Stimulated activated CD4-positive, alpha-beta T cell treated with anti-CD3 and anti-CD28 coated beads, Interleukin-4, amount 100 ng/mL, for 24 hours (primary cell): ENCODE results near the gene STARD10.

Source experiments
- DNase-seq: peaks from one replicate; pipeline ENCODE4 v3.0.0-alpha.2; 2020

Gene STARD10

DNA sequence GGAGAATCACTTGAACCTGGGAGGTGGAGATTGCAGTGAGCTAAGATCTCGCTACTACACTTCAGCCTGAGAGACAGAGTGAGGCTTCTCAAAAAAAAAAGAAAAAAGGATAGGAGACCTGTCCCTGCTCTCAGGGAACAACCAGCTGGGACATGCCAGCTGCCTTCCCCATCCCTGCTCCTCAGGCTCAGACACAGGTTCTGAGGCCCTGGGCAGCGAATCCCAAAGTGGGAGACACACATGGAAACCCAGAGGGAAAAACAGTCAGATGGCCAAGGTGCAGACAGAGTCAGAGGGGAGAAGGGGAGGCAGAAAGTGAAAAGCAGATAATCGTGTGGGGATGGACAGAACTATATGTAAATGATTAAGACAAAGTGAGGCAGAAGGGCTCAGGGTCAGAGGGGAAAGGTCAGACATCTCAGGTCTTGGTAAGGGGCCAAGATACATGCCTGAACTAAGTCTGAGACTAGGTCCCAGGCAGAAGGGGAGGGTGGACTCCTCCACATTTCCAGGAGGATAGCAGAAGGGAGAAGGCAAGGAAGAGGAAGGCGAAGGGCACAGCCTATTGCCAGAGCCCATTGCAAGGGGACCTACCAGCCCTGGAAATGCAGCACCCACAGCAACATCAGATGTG, 14.2 kb downstream of the STARD10 start:
- no peak for DNase-seq

DNA sequence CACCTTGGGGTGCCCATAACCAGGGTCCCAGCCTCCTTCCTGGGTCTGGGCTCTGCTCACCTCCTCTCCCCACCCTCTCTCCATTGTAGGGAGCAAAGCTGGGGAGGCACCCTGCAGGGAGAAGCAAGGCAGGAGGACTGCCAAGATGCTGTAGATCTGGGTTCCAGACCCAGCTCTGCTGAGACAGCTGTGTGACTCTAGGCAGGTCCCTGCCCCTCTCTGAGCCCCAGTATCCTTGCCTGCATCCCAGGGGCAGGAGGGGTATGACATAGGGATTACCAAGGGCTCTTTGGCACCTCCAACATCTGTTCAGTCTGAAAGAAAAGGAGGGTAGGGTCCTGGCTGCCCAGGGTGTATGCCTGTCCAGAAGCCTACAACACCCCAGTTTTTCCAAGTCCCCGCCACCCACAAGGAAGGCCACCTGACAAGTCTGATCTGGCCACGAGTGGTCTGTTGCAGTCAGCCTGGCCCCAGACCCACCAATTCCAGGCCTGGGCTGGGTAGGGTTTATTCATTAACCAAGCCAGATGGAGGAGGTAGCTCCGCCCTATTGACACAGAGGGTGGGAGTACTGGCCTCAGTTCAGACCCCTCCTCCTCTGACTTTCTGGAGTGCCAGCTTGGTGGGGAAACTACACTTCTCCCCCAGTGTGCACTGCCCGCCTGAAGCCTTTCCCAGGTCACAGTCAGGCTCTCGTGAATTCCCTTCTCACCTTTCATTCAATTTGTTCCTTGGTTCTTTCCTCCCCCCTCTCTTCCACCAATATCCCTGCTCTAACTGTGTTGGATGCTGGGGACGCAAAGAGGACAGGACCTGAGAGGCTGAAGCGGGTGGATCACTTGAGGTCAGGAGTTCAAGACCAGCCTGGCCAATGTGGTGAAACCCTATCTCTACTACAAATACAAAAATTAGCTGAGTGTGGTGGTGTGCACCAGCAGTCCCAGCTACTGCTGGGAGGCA, 15.0 kb downstream of the STARD10 start:
- DNase-seq, result no peak

DNA sequence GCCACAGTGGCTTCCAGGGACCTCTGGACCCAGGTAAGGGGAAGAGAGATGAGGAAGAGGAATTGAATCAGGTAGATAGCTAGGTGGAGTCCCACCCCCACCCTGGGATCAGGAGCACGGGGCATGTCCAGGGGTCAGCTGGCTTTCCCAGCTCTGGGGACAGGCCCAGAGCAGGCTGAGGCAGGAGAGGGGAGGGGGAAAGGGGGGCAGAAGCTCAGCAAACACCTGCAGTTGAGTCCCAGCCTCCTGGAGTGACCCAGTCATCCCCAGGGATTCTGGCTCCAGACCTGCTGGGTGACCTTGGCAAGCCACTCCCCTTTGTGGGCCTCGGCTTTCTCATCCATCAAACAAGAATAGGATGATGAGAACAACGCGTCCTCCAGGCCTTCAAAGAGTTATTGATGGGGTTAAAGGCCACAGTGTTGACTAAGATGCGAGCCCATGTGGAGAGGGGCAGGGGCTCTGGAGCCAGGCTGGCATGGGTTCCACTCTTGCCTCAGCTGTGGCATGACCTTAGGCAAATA, 16.0 kb downstream of the STARD10 start:
- no peak for DNase-seq

DNA sequence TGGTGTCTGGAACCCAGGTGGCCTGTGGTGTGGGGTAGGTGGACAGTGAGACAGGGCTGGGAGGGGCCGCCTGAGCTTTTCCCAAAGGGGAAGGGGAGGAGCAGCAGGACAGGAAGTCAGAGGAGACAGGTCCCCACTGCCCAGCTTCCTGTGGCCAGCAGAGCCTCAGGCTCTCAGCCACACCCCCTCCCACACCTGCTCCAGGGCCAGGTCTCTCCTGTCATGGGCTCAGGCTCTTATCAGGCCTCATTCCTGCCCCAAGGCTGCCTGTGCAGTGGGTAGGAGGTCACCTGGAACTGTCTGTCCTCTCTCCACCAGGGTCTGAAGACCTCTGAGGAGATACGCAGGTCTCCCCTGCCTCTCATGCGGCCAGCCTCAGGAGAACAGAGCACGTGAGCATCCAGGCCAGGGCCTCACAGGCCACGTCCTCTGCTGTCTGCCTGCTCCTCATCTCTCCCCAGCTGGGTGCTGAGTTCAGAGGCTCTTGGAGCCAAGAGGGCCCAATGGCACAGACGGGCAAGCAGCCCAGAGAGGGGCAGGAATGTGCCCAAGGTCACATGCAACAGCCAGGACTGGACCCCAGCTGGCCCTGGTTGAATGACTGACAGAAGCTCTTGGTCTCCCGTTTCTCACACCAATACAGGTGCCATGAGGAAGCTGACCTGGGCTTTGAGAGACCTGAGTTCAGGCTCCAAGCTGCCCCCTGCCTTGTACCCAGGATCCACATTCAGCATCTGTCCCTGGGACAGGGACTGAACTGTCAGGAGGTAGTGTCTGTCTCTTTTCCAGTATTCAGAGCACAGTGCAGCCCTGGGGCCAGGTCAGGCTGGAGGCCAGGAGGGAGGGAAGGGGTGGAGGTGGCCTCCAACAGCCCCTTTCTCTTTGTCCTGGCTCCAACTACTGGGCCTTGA, 16.7 kb downstream of the STARD10 start:
- DNase-seq, result no peak

DNA sequence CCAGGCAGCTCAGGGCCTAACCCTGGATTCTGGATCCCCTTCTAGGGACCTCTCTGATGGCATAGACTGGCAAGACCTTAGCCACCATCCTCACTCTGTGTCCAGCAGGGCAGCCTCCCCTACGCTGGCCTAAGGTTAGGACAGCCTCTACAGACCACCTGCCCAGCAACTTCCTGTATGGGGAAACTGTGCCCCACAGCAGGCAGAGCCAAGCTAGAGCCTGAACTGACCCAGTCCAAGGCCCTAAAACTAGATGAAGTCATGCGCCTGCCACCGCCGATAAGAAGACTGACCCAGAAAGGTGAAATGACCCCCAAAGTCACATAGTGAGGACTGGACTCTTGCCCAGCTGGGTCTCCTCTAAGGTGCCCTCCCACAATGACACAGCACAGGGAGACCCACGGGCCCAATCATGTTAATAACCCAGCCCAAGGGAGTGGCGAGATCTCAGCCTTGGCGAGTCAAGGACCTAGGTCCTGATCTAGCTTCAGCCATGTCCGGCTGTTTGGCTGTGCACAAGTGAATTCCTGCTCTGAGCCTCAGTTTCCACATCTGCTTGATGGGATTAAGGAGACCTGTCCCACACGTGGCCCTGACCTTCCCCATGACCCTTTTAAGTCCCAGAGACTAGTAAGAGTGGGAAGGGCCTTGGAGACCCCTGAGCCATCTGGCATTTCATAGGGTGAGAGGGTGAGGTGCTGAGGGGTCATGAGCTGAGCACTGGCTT, 17.6 kb downstream of the STARD10 start:
- DNase-seq, result no peak

DNA sequence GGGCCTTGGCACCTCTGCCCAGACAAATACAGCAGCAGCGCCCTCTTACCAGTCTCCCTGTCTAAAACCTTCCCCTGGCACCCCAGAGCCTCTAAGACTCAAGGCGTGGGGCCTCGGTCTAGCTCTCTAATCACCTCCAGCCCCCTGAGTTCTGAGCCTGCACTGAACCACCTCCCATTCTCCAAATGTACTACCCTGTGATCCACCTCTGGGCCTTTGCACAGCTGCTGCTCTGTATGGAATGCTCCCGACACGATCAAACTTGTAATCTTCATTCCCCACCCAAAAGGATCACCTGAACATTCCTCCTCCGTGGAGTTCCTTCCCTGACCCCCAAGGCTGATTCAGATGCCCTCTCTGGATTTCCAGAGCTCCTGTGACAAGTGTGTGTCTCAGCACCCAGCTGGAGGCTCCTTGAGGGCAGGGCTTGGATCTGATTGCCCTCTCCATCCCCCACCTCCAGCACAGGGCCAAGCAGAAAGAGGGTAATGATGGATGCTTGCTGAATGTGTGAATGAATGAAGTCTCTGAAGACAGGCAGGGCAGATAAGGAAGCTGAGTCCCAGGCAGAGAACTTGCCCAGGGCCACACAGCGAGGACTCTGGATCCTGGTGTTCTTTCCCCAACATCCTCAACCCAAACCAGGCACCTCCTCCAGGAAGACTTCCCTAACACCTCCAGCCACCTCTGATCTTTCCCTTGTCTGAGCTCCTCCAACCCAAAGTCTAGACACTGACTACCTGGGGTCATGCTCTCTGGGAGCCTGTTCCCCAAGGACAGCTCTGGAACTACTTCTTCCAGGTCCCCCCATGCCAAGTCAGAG, 18.3 kb downstream of the STARD10 start:
- DNase-seq, result no peak

DNA sequence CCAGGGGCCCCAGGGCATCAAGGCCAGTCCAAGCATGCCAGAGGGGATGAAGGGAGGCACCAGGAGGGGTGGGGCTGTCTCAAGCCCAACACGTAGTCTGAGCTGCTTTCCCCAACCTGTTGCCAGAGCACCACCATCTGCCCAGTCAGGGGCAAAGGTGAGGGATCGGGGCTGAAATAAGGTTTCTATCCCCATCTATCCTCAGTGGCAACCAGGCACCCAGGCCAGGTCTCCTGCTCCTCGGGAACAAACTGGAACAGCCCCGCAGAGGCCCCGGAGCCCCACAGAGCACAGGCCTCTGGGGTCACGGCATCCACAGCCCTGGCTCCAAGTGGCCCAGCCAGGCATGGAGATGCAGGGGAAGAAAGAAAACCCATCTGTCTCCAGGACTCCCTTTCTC, 19.3 kb downstream of the STARD10 start:
- DNase-seq, result no peak

DNA sequence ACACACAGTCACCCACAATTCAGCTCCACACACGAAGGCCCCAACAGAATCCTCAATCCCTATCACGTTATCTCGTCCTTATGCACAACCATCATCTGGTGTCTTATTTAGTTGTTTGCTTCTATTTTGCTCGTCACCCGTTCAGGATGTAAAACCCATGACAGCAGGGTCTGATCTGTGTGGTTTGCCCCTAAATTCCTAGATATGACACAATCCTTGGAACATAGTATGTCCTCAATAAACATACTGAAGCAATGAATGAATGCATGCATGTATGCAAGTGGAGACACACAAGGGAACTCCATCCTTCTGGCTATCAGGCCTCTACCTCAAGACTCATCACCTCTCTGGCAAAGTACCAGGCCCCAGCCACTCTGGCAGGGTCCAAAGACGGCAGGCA, 20.2 kb downstream of the STARD10 start:
- DNase-seq, result no peak

DNA sequence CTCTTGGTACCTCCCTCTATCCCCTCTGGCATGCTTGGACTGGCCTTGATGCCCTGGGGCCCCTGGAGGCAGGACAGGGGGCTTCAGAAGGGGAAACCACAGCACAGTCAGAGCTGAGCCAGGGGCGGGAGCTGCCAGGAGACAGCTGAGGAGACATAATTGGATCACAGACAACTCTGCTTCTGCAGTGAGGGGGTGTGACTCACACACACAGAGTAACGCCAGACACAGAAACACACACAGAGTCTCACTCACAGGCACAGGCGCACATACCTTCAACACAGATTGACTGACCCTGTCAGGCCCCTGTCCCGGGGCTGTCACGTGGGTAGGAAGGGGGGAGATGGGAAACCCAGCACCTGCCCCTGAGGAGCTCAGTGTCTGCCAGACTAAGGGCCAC, 20.6 kb downstream of the STARD10 start:
- DNase-seq, result no peak

DNA sequence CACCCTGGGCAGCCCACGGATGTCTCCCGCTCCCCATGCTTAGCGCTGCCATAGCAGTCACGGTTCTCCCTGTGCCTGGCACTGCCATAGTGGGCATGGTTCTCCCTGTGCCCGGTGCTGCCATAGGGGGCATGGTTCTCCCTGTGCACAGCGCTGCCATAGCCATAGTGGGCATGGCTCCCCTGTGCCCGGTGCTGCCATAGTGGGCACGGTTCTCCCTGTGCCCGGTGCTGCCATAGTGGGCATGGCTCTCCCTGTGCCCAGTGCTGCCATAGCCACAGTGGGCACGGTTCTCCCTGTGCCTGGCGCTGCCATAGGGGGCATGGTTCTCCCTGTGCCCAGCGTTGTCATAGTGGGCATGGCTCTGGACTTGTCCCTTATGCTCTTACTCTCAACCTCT, 21.8 kb downstream of the STARD10 start:
- DNase-seq, result no peak

DNA sequence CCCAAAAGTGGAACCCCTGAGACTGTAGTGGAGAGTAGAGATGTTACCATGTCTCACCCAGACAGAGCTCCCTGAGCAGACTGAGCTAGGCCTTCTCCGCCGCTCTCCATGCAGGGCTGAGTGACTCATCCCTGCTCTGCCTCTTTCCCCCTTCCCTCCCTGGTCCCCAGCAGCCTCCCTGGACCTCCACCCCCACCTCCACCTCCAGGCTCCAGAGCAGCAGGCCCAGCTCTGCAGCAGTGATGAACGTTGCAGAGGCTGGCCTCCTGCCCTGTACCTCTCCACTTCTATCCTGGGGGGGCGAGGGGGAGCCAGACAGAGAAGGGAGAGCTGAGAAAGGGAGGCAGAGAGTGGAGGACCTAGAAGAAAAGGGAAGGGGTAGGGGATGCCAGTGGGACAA, 22.3 kb downstream of the STARD10 start:
- no peak for DNase-seq

DNA sequence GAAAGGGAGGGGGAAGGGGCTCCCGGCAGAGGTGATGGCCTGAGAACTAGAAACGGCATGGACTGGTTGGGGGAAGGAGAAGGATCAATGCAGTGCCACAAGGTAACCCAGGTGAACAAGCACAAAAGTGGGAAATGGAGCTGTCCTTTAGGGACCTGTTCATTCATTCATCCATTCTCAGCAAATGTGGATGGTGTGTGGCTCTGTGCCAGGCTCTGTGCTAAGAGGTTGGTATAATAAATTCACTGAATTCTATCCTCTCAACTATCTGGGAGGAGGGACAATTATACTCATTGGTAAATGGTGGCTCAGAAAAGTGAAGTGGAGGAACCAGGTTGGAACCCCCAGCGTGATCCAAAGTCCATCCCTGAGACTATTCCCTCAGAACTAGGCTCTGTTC, 23.0 kb downstream of the STARD10 start:
- DNase-seq, result no peak

DNA sequence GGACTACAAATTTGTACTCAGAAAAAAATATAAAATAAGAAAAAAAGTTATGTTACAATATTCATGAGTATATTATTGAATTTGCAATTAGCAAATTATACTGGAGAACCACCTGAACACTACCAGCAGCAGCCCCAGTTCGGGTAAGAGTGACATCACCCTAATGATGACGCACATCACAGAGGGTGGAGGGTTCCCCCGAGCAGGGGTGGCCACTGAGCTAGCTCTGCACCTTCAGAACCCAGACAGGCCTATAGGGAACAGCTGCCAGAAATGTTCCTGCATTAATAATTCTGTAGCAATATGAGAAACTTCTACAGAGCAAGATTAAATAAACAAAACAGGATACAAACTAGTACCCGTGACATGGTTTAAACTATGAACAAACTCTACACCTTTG, 24.2 kb downstream of the STARD10 start:
- DNase-seq, result no peak

DNA sequence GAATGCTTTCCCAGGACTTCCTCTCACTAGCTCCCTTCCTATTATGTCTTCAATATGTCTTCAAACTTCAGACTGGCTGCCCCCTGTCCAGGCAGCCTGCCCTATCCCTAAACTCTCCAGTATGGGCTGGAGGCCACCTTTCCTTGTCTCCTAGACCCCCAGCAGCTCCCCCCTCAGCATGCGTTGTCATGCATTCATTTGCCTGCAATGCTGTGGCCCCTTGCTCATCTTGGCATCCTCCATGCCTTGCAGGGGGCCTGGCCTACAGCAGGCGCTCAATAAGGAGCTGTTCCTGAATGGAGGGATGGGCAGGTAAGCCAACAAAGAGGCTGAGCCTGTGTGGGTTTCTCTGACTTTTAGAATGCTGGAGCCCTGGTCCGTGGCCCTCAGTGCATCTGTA, 25.3 kb downstream of the STARD10 start:
- DNase-seq, result no peak

DNA sequence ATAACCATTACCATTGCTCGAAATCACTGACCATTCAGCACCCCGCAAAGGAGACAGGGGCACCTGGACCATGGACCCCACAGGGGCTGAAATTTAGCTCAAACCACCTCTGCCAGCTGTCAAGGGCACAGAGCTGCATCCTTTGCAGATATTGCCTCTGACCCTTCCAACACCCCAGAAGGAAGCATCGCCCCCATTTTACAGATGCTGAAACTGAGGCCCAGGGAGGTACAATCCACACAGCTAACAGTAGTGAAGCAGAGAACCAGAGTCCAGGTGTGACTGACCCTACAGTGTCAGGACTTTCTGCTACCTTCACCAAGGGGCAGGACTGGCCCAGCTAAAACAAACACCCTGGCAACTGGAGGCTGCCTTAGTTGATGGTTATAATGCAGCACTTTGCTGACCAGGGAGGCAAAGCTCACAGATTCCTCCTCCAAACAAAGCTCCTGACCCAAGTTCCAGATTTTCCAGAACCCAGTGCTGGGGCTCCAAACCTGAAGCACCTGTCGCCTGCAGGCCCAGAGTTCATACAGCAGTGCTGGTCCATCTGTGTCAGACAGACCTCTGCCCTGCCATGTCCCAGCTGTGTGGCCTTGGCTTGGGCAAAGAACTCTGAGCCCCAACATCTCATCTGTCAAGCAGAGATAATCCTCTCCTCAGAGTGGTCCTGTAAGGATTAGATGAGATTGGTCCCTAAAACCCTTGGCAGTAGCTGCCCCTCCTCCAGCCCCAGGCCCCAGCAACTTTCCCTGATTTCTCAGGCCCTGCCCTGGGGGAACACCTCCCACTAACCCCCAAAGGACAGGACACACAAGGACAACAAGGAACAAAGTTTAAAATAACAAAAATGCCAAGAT, 26.4 kb downstream of the STARD10 start:
- no peak for DNase-seq

DNA sequence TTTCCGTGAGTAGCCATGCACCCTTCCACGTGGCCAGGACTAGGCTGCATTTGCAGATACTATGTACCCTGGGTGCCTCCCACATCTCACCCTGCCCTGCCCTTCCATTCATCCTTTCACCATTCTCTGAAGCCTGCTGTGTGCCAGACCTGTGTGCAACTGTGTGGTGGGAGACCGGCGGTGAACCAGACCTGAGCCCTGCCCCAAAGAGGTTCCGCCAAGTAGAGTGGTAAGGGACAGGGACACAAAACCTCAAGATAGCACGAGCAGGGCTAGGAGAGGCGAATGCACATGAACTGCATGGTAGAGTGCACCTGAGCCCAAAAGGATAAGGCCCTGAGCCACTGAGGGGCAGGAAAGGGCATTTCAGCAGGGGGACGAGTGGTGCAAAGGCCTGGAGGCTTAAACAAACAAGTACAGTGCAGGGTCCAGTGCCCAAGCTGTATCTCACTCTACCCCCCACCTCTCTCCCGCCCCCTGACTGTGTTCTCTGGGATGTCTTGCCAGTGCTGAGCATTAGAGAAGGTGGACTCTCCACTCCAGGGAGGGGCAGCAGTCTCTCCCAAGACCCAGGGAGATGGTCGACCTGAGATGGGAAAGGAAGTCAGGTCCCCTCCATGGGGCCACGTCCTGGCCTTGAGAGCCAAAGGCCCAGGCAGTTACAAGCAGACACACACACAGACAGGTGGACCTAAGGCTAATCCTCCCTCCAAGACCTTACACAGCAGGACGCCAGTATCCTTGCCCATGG, 27.5 kb downstream of the STARD10 start:
- DNase-seq, result no peak

DNA sequence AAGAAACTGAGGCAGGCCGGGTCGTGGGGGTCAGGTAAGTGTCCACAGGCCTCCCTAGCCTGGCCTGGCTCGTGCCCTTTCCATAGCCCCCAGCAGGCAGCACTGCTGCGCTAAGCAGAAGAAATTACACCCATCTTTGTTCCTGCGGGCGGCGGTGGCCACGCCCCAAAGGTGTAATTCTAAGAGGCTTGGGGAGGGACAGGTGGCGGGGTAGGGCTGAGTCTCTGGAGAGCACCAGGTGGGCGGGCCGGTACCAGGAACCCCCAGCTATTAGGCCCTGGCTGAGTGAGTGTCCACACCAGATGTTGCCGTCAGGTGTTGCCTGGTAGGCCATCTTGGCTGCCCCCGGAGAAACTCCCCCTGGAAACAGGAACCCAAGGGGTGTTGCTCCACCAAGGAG, 29.3 kb downstream of the STARD10 start:
- DNase-seq, result no peak

DNA sequence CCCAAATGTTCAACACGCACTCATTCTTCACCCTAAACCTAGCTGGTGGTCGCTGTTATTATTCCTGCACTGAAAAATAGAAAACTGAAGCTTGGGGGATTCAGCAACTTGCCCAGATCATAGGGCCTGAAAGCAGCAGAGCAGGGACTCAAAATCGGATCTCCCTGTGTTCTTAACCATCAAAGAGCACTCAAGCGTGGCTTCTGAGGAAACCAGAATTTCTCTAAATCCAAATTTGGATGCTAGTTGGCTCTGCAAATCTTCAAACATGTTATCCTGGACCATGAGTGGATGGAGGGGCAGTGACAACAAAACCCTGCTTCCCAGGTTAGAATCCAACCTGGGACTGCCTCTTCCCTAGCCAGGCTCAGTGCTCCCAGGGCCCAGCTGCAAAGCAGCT, 30.0 kb downstream of the STARD10 start:
- no peak for DNase-seq

DNA sequence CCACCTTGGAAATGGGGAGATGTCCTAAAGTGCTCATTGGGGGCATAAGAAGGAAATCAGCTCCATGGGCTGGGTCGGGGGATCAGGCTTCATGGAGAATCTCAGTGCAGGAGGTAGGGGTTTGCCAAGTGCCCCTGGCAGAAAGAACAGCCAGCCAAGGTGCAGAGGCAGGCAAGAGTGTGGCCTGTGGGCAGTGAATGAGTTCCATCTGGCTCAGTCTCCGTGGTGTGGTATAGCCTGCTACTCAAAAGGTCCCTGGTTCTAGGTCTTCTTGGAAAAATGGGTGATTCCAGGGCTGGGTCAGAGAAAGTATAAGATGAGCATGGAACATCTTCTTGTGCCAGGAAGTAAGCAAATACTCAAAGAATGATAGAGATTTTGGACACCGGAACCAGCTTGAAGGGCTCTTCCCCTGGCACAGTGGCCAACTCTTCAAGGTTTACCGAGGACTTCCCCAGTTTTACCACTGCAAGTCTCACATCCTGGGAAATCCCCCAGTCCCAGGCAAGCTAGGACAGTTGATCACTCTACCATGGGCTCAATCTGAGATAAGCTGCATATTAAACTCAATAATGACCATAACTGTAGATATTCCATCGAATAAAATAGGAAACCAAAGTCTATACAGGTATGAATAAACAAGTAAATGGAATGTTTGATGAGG, 31.1 kb downstream of the STARD10 start:
- DNase-seq, result no peak
